GM13976 (cell line): ENCODE measurements around the gene TARBP2.

Source experiments
- DNase-seq: peaks from one replicate; pipeline ENCODE4 v3.0.0; 2012; ENCODE audit warnings: low spot score
- in situ Hi-C: fragments of 300-500 bp; cut with MboI; formaldehyde crosslinking; loops from one replicate; pipeline ENCODE4 v1.12.0; 2022; ENCODE audit warnings: low sequenced_read_pairs, mixed read lengths, inconsistent platforms; ENCODE audit not compliant: unreplicated experiment
- TF ChIP-seq, protein P1 (sequence below): IDR thresholded peaks from 2 replicates; pipeline ENCODE4 v1.5.1; 2012; ENCODE audit warnings: borderline replicate concordance, mild to moderate bottlenecking; ENCODE audit not compliant: insufficient read depth; ENCODE audit errors: extremely low read depth, missing control alignments, control extremely low read depth

TARBP2 gene

DNA sequence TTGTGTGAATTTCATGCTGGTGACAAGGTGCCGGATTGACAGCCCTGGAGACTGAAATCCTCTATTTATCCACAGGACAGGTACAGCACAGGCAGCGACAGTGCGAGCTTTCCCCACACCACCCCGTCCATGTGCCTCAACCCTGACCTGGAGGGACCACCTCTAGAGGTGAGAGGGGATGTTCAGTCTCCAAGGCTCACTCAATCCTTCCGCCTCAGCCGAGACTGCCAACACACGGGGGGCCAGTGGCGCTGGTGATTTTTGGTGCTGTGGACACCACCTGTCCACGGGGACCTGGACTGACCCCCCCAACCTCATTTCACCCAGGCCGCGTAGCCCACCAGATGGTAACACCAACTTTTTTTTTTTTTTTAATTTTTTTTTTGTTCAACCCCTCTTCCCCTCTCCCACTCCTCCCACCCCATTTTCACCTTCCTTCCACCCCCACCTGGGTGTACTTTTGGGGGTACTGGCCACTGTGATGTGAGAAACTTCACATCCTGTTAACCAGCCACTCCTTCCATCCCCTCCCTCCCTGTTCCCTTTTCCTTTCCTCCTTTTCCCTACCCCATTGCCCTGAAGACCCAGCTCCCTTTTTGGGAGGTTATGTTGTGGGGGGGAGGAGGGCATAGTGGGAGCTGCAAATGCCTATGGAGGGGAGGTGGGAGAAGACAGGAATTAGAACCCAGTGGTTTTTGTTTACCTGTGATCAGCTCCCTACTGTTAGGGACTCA is 36.2 kb upstream of the TARBP2 start:
- TF ChIP-seq, protein P1, sequence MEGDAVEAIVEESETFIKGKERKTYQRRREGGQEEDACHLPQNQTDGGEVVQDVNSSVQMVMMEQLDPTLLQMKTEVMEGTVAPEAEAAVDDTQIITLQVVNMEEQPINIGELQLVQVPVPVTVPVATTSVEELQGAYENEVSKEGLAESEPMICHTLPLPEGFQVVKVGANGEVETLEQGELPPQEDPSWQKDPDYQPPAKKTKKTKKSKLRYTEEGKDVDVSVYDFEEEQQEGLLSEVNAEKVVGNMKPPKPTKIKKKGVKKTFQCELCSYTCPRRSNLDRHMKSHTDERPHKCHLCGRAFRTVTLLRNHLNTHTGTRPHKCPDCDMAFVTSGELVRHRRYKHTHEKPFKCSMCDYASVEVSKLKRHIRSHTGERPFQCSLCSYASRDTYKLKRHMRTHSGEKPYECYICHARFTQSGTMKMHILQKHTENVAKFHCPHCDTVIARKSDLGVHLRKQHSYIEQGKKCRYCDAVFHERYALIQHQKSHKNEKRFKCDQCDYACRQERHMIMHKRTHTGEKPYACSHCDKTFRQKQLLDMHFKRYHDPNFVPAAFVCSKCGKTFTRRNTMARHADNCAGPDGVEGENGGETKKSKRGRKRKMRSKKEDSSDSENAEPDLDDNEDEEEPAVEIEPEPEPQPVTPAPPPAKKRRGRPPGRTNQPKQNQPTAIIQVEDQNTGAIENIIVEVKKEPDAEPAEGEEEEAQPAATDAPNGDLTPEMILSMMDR, result no peak
- in situ Hi-C loops, result no loop called here
- DNase-seq, result no peak

DNA sequence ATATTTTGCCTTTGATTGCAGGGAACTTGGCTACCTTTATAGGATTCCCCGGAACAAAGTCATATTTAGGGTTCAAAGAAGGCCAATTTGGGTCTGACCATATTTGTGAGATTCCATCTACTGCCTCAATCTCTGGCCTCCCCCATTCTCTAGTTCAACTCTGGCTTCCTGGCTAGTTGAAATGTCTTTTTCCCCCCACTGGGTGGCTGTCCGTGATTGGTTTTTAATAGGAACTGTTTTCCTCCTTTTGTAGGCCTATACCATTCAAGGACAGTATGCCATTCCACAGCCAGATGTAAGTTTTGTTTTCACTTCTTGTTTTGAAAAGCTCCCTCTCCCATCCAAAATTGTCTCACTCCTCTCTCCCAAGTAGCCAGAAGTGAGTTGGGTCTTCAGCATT is 35.4 kb upstream of the TARBP2 start:
- TF ChIP-seq, protein P1, result no peak
- no peak for DNase-seq
- in situ Hi-C loops, result no loop called here

DNA sequence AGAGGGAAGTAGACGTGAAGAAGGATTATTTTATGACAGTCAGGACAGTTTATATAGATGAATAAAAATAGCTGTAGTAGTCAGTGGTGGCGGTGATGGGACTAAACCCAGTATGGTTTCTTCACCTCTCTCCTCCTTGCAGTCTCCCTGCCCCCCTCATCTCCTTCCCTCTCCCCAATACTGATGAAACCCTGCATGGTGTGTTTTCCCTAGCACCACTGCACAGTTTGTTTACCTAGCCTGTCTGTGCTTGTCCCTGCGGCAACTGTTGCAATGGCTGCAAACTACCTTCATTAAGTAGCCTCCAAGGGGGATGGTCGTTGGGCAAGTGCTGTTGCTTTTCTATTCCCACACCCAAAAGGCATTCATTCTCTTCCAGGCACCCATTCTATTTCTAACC is 34.4 kb upstream of the TARBP2 start:
- in situ Hi-C loops, result no loop called here
- DNase-seq, result no peak

DNA sequence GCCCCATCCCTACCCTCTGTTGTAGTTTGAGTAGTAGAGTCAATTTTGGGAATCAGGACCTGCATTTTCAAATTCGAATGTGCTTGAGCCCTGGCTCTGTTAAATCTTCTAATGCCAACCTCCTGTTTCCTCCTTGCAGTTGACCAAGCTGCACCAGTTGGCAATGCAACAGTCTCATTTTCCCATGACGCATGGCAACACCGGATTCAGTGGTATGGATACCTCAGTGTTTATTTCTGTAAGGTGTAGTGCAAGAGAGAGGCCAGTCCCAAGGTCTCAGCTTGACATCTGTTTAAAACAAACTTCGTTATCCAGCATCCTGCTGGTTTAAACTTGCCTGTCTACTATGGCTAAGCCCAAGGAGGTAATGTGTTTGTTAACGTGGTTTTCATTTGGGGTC is 34.0 kb upstream of the TARBP2 start:
- TF ChIP-seq, protein P1, result no peak
- DNase-seq, result no peak
- in situ Hi-C loops, result no loop called here

More for the DNA sequence above, 34.4 kb upstream of the TARBP2 start:
- TF ChIP-seq, protein P1, result no peak

DNA sequence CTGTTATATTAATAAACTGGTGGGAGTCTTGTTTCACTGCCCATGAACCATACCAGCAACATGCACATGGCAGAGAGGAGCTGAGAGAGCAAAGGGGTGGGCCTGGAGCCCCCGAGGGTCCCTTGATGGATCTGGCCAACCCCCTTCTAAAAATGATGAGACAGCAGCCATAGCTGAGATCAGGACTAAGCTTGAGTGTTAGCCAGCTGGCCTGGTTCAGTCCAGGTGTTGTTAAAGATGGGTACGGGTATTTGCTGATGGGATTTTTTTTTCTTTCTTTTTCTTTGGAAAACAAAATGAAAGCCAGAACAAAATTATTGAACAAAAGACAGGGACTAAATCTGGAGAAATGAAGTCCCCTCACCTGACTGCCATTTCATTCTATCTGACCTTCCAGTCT is 33.2 kb upstream of the TARBP2 start:
- TF ChIP-seq, protein P1, result no peak
- in situ Hi-C loops, result no loop called here
- no peak for DNase-seq

DNA sequence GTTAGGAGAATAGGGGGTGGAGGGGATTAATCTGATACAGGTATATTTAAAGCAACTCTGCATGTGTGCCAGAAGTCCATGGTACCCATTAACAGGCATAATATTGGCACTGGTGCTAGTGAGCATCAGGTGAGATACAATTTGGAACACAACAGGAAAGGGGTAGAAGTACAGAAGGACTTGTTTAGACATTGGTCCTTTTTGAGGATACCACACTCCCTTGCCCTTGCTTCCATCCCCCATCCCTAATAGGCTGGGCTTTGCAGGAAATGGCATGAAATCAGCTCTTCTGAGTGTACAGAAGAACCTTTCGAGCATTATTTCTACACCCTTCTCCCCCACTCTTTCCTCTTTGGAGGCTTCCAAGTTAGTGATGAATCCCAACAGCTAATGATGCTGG is 32.8 kb upstream of the TARBP2 start:
- DNase-seq, result no peak
- in situ Hi-C loops, result no loop called here
- TF ChIP-seq, protein P1, result no peak
